Thyroid gland (tissue), 4 donors: ENCODE measurements around the gene B3GAT1. TPM values are rescaled to one million over a fixed set of nuclear protein-coding genes. Genes with fewer than 3 reads are reported as not detected.

Experiments used
- DNase-seq, 2 donors: peaks; one replicate each; pipeline ENCODE4 v3.0.0-alpha.2; 2019
- H3K27ac ChIP-seq, 3 donors: fragments of 200-600 bp; sonication (generic); 1 replicate in 2 of 3; 2 replicates in 1 of 3; pipeline ENCODE4 v1.5.1; 2016 to 2019; ENCODE audit warnings: mild to moderate bottlenecking in 1 of 3, moderate library complexity in 1 of 3
- H3K27me3 ChIP-seq: fragments of 200-600 bp; sonication (generic); one replicate; pipeline ENCODE4 v1.5.1; 2019
- H3K36me3 ChIP-seq, 2 donors: fragments of 200-600 bp; sonication (generic); one replicate each; pipeline ENCODE4 v1.5.1; 2016 to 2019
- H3K4me1 ChIP-seq, 2 donors: fragments of 200-600 bp; sonication (generic); one replicate each; pipeline ENCODE4 v1.5.1; 2017 to 2019
- H3K4me3 ChIP-seq, 3 donors: fragments of 200-600 bp; sonication (generic); replicated peaks in 1 of 3; 1 replicate in 2 of 3; 2 replicates in 1 of 3; pipeline ENCODE4 v1.5.1; 2016; ENCODE audit warnings: mild to moderate bottlenecking in 1 of 3
- H3K9me3 ChIP-seq: fragments of 200-600 bp; sonication (generic); one replicate; pipeline ENCODE4 v1.5.1; 2017
- POLR2A ChIP-seq, 2 donors: fragments of 450-650 bp; IDR thresholded peaks; one replicate each; pipeline ENCODE4 v1.6.1; 2017; ENCODE audit warnings: antibody characterized with exemption in 2 of 2, mild to moderate bottlenecking in 2 of 2, moderate library complexity in 1 of 2
- WGBS, 2 donors: methylation state at CpG; one replicate each; pipeline ENCODE4 v1.1.5; 2017; 5-methylcytosine and 5-hydroxymethylcytosine counted together
- intact Hi-C: fragments of 100-400 bp; cut with DNase I; formaldehyde crosslinking; loops from one replicate; pipeline ENCODE4 v1.15.1; 2023
- total RNA-seq, 4 donors: library from RNA; depleted of rRNA; stranded (reverse); fragments of >200 nt; gene quantifications; one replicate each; pipeline ENCODE4 v1.2.3, GENCODE V29; 2016
- TF ChIP-seq, protein P1 (sequence below), 6 experiments: fragments of 200-600 bp in 3 of 6; fragments of 450-650 bp in 3 of 6; sonication (generic) in 3 of 6; IDR thresholded peaks; one replicate each; pipeline ENCODE4 v1.5.1; 2016 to 2019; ENCODE audit warnings: antibody characterized with exemption in 6 of 6, mild to moderate bottlenecking in 2 of 6, inconsistent platforms in 1 of 6, moderate library complexity in 1 of 6

Gene B3GAT1
- total RNA-seq, 4 donors from 2014 or later: 4.0 to 6.7 (median 5.7) TPM

DNA sequence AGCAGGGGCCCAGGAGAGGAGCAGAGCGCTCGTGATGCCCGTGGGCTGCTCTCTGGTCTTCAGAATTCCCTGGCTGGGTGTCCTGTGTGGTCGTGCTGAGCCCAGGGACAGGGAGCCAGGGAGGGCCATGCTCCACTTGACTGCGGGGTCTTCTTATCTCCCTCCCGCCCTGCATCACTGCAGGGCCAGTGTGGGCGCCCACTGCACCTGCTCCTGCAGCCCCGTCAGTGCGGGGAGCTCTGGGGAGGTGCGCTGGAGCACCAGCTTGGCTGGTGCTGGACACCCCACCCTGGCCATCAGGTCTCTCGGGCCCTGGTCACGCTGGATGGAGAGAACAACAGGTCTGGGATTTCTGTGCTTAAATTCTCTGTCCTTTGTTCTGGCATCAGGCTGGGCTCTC lies 31.8 kb downstream of the B3GAT1 start:
- Histone ChIP-seq H3K4me3 (no peak overlapping the region), H3K27ac (no peak overlapping the region), H3K9me3 (no peaks in the 10 kb centered on the region), H3K4me1 (no peaks in the 10 kb centered on the region), H3K36me3 (no peaks in the 10 kb centered on the region), H3K27me3 (no peaks in the 10 kb centered on the region)
- DNase-seq: no peak
- no peak for TF ChIP-seq POLR2A (IDR thresholded peaks at IDR 0.05)
- TF ChIP-seq, protein P1, sequence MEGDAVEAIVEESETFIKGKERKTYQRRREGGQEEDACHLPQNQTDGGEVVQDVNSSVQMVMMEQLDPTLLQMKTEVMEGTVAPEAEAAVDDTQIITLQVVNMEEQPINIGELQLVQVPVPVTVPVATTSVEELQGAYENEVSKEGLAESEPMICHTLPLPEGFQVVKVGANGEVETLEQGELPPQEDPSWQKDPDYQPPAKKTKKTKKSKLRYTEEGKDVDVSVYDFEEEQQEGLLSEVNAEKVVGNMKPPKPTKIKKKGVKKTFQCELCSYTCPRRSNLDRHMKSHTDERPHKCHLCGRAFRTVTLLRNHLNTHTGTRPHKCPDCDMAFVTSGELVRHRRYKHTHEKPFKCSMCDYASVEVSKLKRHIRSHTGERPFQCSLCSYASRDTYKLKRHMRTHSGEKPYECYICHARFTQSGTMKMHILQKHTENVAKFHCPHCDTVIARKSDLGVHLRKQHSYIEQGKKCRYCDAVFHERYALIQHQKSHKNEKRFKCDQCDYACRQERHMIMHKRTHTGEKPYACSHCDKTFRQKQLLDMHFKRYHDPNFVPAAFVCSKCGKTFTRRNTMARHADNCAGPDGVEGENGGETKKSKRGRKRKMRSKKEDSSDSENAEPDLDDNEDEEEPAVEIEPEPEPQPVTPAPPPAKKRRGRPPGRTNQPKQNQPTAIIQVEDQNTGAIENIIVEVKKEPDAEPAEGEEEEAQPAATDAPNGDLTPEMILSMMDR (IDR thresholded peaks at IDR 0.05): no peak
- 89 to 92% methylated on average over 11 to 12 of the region's 12 CpGs for WGBS, 2 donors
- intact Hi-C loops: no loop called here

DNA sequence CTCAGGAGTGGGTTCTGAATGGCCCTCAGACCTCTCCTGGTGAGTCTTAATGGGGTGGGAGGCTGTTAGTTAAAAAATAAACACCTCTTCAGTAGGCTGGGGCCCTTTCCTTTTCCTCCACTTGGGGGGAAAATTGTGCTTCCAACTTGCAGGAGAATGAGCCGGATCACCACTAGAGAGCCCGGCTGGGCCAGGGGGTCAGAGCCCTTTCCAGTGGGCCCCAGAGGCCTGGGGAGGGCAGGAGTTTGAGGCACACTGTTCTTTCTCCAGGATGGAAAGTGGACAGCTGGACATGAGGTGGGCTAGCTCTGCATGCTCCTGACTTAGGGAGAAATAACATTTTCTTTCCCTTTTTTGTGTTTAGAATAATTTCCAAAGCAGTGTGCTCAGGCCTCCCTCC lies 32.8 kb downstream of the B3GAT1 start:
- no peaks in the 10 kb centered on the region for H3K9me3 ChIP-seq
- no peak for DNase-seq
- H3K27me3 ChIP-seq: no peaks in the 10 kb centered on the region
- WGBS, 2 donors: 87 to 89% methylated on average over 2 of the region's 2 CpGs
- no peaks in the 10 kb centered on the region for H3K36me3 ChIP-seq
- no peak overlapping the region for H3K4me3 ChIP-seq
- intact Hi-C loops: no loop called here
- no peak overlapping the region for H3K27ac ChIP-seq
- H3K4me1 ChIP-seq: no peaks in the 10 kb centered on the region
- TF ChIP-seq, protein P1 (IDR thresholded peaks at IDR 0.05): no peak
- no peak for TF ChIP-seq POLR2A (IDR thresholded peaks at IDR 0.05)

- H3K4me1 ChIP-seq: no peaks in the 10 kb centered on the region
- no peaks in the 10 kb centered on the region for H3K9me3 ChIP-seq
- no peaks in the 10 kb centered on the region for H3K27me3 ChIP-seq
- TF ChIP-seq, protein P1 (IDR thresholded peaks at IDR 0.05): no peak
- no peak for TF ChIP-seq POLR2A (IDR thresholded peaks at IDR 0.05)
- intact Hi-C loops: no loop called here
- no peak overlapping the region for H3K4me3 ChIP-seq
- DNase-seq: no peak
- H3K27ac ChIP-seq: no peak overlapping the region
- no peaks in the 10 kb centered on the region for H3K36me3 ChIP-seq
- 86 to 91% methylated on average over 14 of the region's 14 CpGs for WGBS, 2 donors
Observed at GRCh38 chr11:134377876-134378275, 34.2 kb downstream of the B3GAT1 start.

GRCh38 chr11:134376150-134376921 lies 35.7 kb downstream of the B3GAT1 start:
- H3K27ac ChIP-seq: no peak overlapping the region
- 76 to 86% methylated on average over 11 to 15 of the region's 18 CpGs for WGBS, 2 donors
- no peak overlapping the region for H3K4me3 ChIP-seq
- no peaks in the 10 kb centered on the region for H3K36me3 ChIP-seq
- no peaks in the 10 kb centered on the region for H3K9me3 ChIP-seq
- TF ChIP-seq POLR2A (IDR thresholded peaks at IDR 0.05): no peak
- no peaks in the 10 kb centered on the region for H3K4me1 ChIP-seq
- DNase-seq: no peak
- intact Hi-C loops: no loop called here
- H3K27me3 ChIP-seq: no peaks in the 10 kb centered on the region

GRCh38 chr11:134374891-134375550 lies 37.0 kb downstream of the B3GAT1 start:
- Histone ChIP-seq H3K27ac (no peak overlapping the region), H3K27me3 (no peaks in the 10 kb centered on the region), H3K4me1 (no peaks in the 10 kb centered on the region), H3K4me3 (no peak overlapping the region), H3K9me3 (no peaks in the 10 kb centered on the region), H3K36me3 (no peaks in the 10 kb centered on the region)
- 87 to 90% methylated on average over 15 to 16 of the region's 16 CpGs for WGBS, 2 donors
- no peak for DNase-seq
- intact Hi-C loops: no loop called here
- no peak for TF ChIP-seq POLR2A (IDR thresholded peaks at IDR 0.05)
- TF ChIP-seq, protein P1 (IDR thresholded peaks at IDR 0.05): no peak
